Anterior cingulate cortex (tissue), 58 donors: Measurements from ENCODE around the gene SIDT1.

Source experiments
- DNase-seq, 58 donors: peaks; one replicate each; lab custom pipeline; 2025; lab: John Stamatoyannopoulos, UW

The SIDT1 gene

GRCh38 chr3:113668015-113668414 is 135.7 kb downstream of the SIDT1 start:
- DNase-seq = no peak

- no peak for DNase-seq
These were observed 141.2 kb downstream of the SIDT1 start for GRCh38 chr3:113673593-113673992.

GRCh38 chr3:113676261-113676660 is 143.9 kb downstream of the SIDT1 start:
- no peak for DNase-seq

GRCh38 chr3:113677737-113678136 is 145.4 kb downstream of the SIDT1 start:
- DNase-seq = no peak

GRCh38 chr3:113678773-113679172 is 146.4 kb downstream of the SIDT1 start:
- DNase-seq = no peak
